NCI-H2107 (cell line): ENCODE measurements around the gene HTR6.

Source experiments
- DNase-seq: peaks from one replicate; lab custom pipeline; 2025; lab: John Stamatoyannopoulos, UW

Gene HTR6

GRCh38 chr1:19720973-19721372 is 56.3 kb downstream of the HTR6 start:
- no peak for DNase-seq

GRCh38 chr1:19723874-19724273 is 59.2 kb downstream of the HTR6 start:
- no peak for DNase-seq

- DNase-seq, result no peak
Observed at GRCh38 chr1:19725606-19726005, 60.9 kb downstream of the HTR6 start.

- DNase-seq, result no peak
Observed at GRCh38 chr1:19728413-19729145, 63.9 kb downstream of the HTR6 start.

GRCh38 chr1:19730232-19730631 is 65.6 kb downstream of the HTR6 start:
- no peak for DNase-seq
